Trophoblast cell (in vitro differentiated cells and primary cell): Measurements from ENCODE around the gene WDR27.

ENCODE experiments used
- DNase-seq, 2 donors: peaks; one replicate each; pipeline ENCODE4 v3.0.0-alpha.2; 2016
- H2AFZ ChIP-seq: 2 replicates; pipeline ENCODE4 v1.6.1; 2013; ENCODE audit warnings: low read length, moderate library complexity, mild to moderate bottlenecking; ENCODE audit not compliant: insufficient read depth, poor library complexity
- H2AK5ac ChIP-seq: 2 replicates; pipeline ENCODE4 v1.6.1; 2013; ENCODE audit warnings: mild to moderate bottlenecking, low read length
- H2BK120ac ChIP-seq: 2 replicates; pipeline ENCODE4 v1.6.1; 2013; ENCODE audit warnings: low read length, mild to moderate bottlenecking, moderate library complexity; ENCODE audit not compliant: insufficient read depth, poor library complexity
- H2BK12ac ChIP-seq: 2 replicates; pipeline ENCODE4 v1.6.1; 2013; ENCODE audit warnings: mild to moderate bottlenecking, low read length, moderate library complexity
- H2BK5ac ChIP-seq: 2 replicates; pipeline ENCODE4 v1.6.1; 2013; ENCODE audit warnings: low read length, low read depth, moderate library complexity, mild to moderate bottlenecking; ENCODE audit not compliant: poor library complexity
- H3K14ac ChIP-seq: 2 replicates; pipeline ENCODE4 v1.6.1; 2013; ENCODE audit warnings: mild to moderate bottlenecking, low read length
- H3K18ac ChIP-seq: 2 replicates; pipeline ENCODE4 v1.6.1; 2013; ENCODE audit warnings: mild to moderate bottlenecking, low read length
- H3K23ac ChIP-seq: 2 replicates; pipeline ENCODE4 v1.6.1; 2013; ENCODE audit warnings: low read length
- H3K27ac ChIP-seq: 2 replicates; pipeline ENCODE4 v1.5.1; 2013; ENCODE audit warnings: low read depth, mild to moderate bottlenecking, inconsistent platforms, low read length, moderate library complexity
- H3K27me3 ChIP-seq: 2 replicates; pipeline ENCODE4 v1.6.1; 2013; ENCODE audit warnings: inconsistent platforms, mild to moderate bottlenecking, low read length, moderate library complexity; ENCODE audit not compliant: insufficient read depth
- H3K36me3 ChIP-seq, 2 experiments: 1 replicate in 1 of 2; 2 replicates in 1 of 2; pipeline ENCODE4 v1.6.1; 2013; ENCODE audit warnings: low read length in 2 of 2, mild to moderate bottlenecking in 2 of 2, moderate library complexity in 1 of 2; ENCODE audit not compliant: insufficient read depth in 2 of 2, control insufficient read depth in 1 of 2
- H3K4ac ChIP-seq: 2 replicates; pipeline ENCODE4 v1.6.1; 2013; ENCODE audit warnings: low read depth, mild to moderate bottlenecking, low read length, moderate library complexity
- H3K4me1 ChIP-seq, 2 experiments: 1 replicate in 1 of 2; 2 replicates in 1 of 2; pipeline ENCODE4 v1.6.1; 2013; ENCODE audit warnings: low read length in 2 of 2, mild to moderate bottlenecking in 2 of 2, moderate library complexity in 1 of 2; ENCODE audit not compliant: insufficient read depth in 2 of 2, control insufficient read depth in 1 of 2
- H3K4me2 ChIP-seq: 2 replicates; pipeline ENCODE4 v1.6.1; 2013; ENCODE audit warnings: inconsistent platforms, mild to moderate bottlenecking, low read length, moderate library complexity
- H3K4me3 ChIP-seq: 2 replicates; pipeline ENCODE4 v1.5.1; 2013; ENCODE audit warnings: mild to moderate bottlenecking, low read depth, low read length, inconsistent platforms
- H3K79me1 ChIP-seq: one replicate; pipeline ENCODE4 v1.6.1; 2013; ENCODE audit warnings: low read length
- H3K79me2 ChIP-seq: 2 replicates; pipeline ENCODE4 v1.6.1; 2013; ENCODE audit warnings: low read length, mild to moderate bottlenecking; ENCODE audit not compliant: control insufficient read depth, insufficient read depth, poor library complexity
- H3K9ac ChIP-seq: 2 replicates; pipeline ENCODE4 v1.6.1; 2013; ENCODE audit warnings: mild to moderate bottlenecking, low read length
- H3K9me3 ChIP-seq: 2 replicates; pipeline ENCODE4 v1.6.1; 2013; ENCODE audit warnings: low read depth, mild to moderate bottlenecking, control low read depth, inconsistent platforms, low read length; ENCODE audit not compliant: insufficient read depth
- H4K12ac ChIP-seq: 2 replicates; pipeline ENCODE4 v1.6.1; 2013; ENCODE audit warnings: low read depth, mild to moderate bottlenecking, low read length, moderate library complexity
- H4K8ac ChIP-seq: 2 replicates; pipeline ENCODE4 v1.6.1; 2013; ENCODE audit warnings: low read depth, mild to moderate bottlenecking, low read length, moderate library complexity
- H4K91ac ChIP-seq: one replicate; pipeline ENCODE4 v1.6.1; 2013; ENCODE audit warnings: low read depth, mild to moderate bottlenecking, low read length, moderate library complexity
- WGBS: extraction: QIAGEN DNeasy Blood & Tissue Kit; methylation state at CpG from one replicate; pipeline ENCODE4 v1.1.7; 2013; ENCODE audit warnings: missing lambda C conversion rate; ENCODE audit not compliant: insufficient read length, insufficient coverage; ENCODE audit errors: extremely low coverage; 5-methylcytosine and 5-hydroxymethylcytosine counted together

The WDR27 gene

GRCh38 chr6:169411722-169412121 is 290.1 kb downstream of the WDR27 start:
- no CpG with 5 or more reads among the region's 5 CpGs for WGBS
- Histone ChIP-seq H2BK120ac (no peak overlapping the region), H2AK5ac (no peak overlapping the region), H3K14ac (no peak overlapping the region), H3K36me3 (no peaks in the 10 kb centered on the region), H3K4ac (no peak overlapping the region), H4K12ac (no peak overlapping the region), H2BK5ac (no peak overlapping the region), H3K9ac (no peak overlapping the region), H3K9me3 (peaks cover 20% of the 10 kb centered on the region), H3K4me2 (no peak overlapping the region), H2AFZ (no peak overlapping the region), H3K79me2 (no peaks in the 10 kb centered on the region), H4K91ac (no peak overlapping the region), H3K27me3 (no peaks in the 10 kb centered on the region), H3K18ac (no peak overlapping the region), H3K23ac (no peak overlapping the region), H3K27ac (no peak overlapping the region), H4K8ac (no peak overlapping the region), H3K4me3 (no peak overlapping the region), H3K79me1 (no peaks in the 10 kb centered on the region), H2BK12ac (no peak overlapping the region), H3K4me1 (no peaks in the 10 kb centered on the region)
- no peak for DNase-seq

- Histone ChIP-seq H3K14ac (no peak overlapping the region), H3K23ac (no peak overlapping the region), H3K4me1 (no peaks in the 10 kb centered on the region), H4K91ac (no peak overlapping the region), H3K79me1 (no peaks in the 10 kb centered on the region), H4K12ac (no peak overlapping the region), H3K9ac (no peak overlapping the region), H3K18ac (no peak overlapping the region), H3K9me3 (peaks cover 20% of the 10 kb centered on the region), H2BK120ac (no peak overlapping the region), H2BK5ac (no peak overlapping the region), H3K27me3 (no peaks in the 10 kb centered on the region), H3K36me3 (no peaks in the 10 kb centered on the region), H3K27ac (no peak overlapping the region), H3K4me3 (no peak overlapping the region), H2BK12ac (no peak overlapping the region), H3K4ac (no peak overlapping the region), H2AFZ (no peak overlapping the region), H2AK5ac (no peak overlapping the region), H3K4me2 (no peak overlapping the region), H3K79me2 (no peaks in the 10 kb centered on the region), H4K8ac (no peak overlapping the region)
- WGBS, result no CpG with 5 or more reads among the region's 9 CpGs
- DNase-seq, result no peak
Measured at GRCh38 chr6:169411296-169411695, 290.5 kb downstream of the WDR27 start.

GRCh38 chr6:169409742-169410312 is 292.0 kb downstream of the WDR27 start:
- Histone ChIP-seq H4K91ac (no peak overlapping the region), H3K36me3 (no peaks in the 10 kb centered on the region), H3K4me1 (no peaks in the 10 kb centered on the region), H3K4me2 (no peak overlapping the region), H2BK12ac (no peak overlapping the region), H3K27me3 (no peaks in the 10 kb centered on the region), H2AK5ac (no peak overlapping the region), H3K9me3 (peaks cover 20% of the 10 kb centered on the region), H3K4me3 (no peak overlapping the region), H2BK5ac (no peak overlapping the region), H3K23ac (no peak overlapping the region), H3K79me1 (no peaks in the 10 kb centered on the region), H2AFZ (no peak overlapping the region), H2BK120ac (no peak overlapping the region), H3K4ac (no peak overlapping the region), H3K9ac (no peak overlapping the region), H3K14ac (no peak overlapping the region), H4K8ac (no peak overlapping the region), H4K12ac (no peak overlapping the region), H3K79me2 (no peaks in the 10 kb centered on the region), H3K27ac (no peak overlapping the region), H3K18ac (no peak overlapping the region)
- WGBS, result no CpG with 5 or more reads among the region's 4 CpGs
- DNase-seq, result no peak

DNA sequence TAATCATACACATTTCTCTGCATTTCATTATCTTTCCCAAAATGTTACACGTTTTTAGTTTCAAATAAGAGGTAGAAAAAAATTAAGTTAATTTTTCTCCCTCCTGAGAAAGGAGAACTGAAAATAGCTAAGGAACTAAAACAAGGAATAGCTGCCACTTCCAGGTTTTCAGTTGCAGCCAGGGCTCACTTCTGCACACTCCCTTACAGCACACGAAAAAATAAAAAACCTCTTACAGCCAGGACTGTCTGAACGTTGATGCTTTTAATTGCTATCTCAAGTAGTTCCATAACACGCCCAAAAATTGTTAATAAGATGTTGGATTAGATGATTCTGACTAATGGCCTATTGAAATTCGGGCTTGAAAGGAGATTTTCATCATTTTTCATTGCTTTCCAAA is 294.5 kb downstream of the WDR27 start:
- H4K12ac ChIP-seq, result no peak overlapping the region
- no peak overlapping the region for H2BK120ac ChIP-seq
- no peak overlapping the region for H2AK5ac ChIP-seq
- no peak overlapping the region for H3K27ac ChIP-seq
- no peak overlapping the region for H3K4ac ChIP-seq
- DNase-seq, result no peak
- no peak overlapping the region for H3K9ac ChIP-seq
- H3K9me3 ChIP-seq, result peaks cover 14% of the 10 kb centered on the region
- H3K79me1 ChIP-seq, result no peaks in the 10 kb centered on the region
- H2AFZ ChIP-seq, result no peak overlapping the region
- no CpG with 5 or more reads among the region's 5 CpGs for WGBS
- no peak overlapping the region for H2BK5ac ChIP-seq
- H3K27me3 ChIP-seq, result no peaks in the 10 kb centered on the region
- no peaks in the 10 kb centered on the region for H3K4me1 ChIP-seq
- H3K14ac ChIP-seq, result no peak overlapping the region
- no peak overlapping the region for H4K8ac ChIP-seq
- H3K4me3 ChIP-seq, result no peak overlapping the region
- H4K91ac ChIP-seq, result no peak overlapping the region
- H3K23ac ChIP-seq, result no peak overlapping the region
- H3K4me2 ChIP-seq, result no peak overlapping the region
- H3K18ac ChIP-seq, result no peak overlapping the region
- no peak overlapping the region for H2BK12ac ChIP-seq
- no peaks in the 10 kb centered on the region for H3K79me2 ChIP-seq
- no peaks in the 10 kb centered on the region for H3K36me3 ChIP-seq
